ENCODE measurements around the gene SLCO3A1. TPM values are rescaled to one million over a fixed set of nuclear protein-coding genes. Genes with fewer than 3 reads are reported as not detected.
A peak's percentile ranks its signal among the peaks of the same experiment; 100 is the strongest.

The SLCO3A1 gene
- total RNA-seq, 1 donor, result 17.7 TPM

DNA sequence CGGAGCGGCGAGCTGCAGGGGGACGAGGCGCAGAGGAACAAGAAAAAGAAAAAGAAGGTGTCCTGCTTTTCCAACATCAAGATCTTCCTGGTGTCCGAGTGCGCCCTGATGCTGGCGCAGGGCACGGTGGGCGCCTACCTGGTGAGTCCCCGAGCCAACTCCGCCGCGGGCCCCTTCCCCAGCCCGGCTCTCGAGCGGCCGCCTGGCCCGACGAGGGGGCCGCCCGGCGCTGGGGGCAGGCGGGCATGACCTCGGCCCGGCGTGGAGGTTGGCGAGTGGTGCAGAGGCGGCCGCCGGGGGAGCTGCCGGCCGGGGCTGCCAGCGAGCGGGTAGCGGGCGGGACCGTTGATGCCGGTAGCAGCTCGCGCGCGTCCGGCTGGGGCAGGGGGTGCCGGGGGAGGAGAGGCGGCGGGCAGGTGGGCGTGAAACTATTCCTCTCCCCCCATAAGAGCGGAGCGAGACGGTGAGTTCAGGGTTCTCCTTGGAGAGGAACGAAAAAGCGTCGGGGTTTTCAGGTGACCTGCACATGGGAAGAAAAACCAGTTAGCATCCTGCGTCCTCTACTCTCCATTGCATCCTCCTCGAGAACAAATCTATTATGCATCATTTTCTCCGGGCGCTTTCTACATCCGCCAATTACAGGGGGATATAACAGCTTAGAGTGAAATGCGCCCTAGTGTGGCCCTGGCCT, 585 bp downstream of the SLCO3A1 start:
- H3K4me1 ChIP-seq (ENCODE audit: insufficient read depth, low read length), result peaks cover 82% of the 10 kb centered on the region
- H3K4me3 ChIP-seq (ENCODE audit: low read length), result peak overlapping the region; percentile 64
- H3K27me3 ChIP-seq (ENCODE audit: insufficient read depth, low read length), result no peaks in the 10 kb centered on the region
- no peaks in the 10 kb centered on the region for H3K9me3 ChIP-seq (ENCODE audit: low read depth, low read length)

- no peaks in the 10 kb centered on the region for H3K27me3 ChIP-seq (ENCODE audit: insufficient read depth, low read length)
- peaks cover 83% of the 10 kb centered on the region for H3K4me1 ChIP-seq (ENCODE audit: insufficient read depth, low read length)
- no peaks in the 10 kb centered on the region for H3K9me3 ChIP-seq (ENCODE audit: low read depth, low read length)
- peak overlapping the region; percentile 64 for H3K4me3 ChIP-seq (ENCODE audit: low read length)
These were observed 1.1 kb downstream of the SLCO3A1 start for GRCh38 chr15:91854639-91854990.

- no peaks in the 10 kb centered on the region for H3K27me3 ChIP-seq (ENCODE audit: insufficient read depth, low read length)
- H3K9me3 ChIP-seq (ENCODE audit: low read depth, low read length), result no peaks in the 10 kb centered on the region
- H3K4me3 ChIP-seq (ENCODE audit: low read length), result peak overlapping the region; percentile 64
- H3K4me1 ChIP-seq (ENCODE audit: insufficient read depth, low read length), result peaks cover 84% of the 10 kb centered on the region
These were observed 1.7 kb downstream of the SLCO3A1 start for GRCh38 chr15:91855241-91855640.

- Histone ChIP-seq H3K27me3 (ENCODE audit: insufficient read depth, low read length) (no peaks in the 10 kb centered on the region), H3K4me3 (ENCODE audit: low read length) (peak overlapping the region; percentile 64), H3K4me1 (ENCODE audit: insufficient read depth, low read length) (peaks cover 84% of the 10 kb centered on the region), H3K9me3 (ENCODE audit: low read depth, low read length) (no peaks in the 10 kb centered on the region)
These were observed 2.4 kb downstream of the SLCO3A1 start for GRCh38 chr15:91855684-91856489.

- Histone ChIP-seq H3K27me3 (ENCODE audit: insufficient read depth, low read length) (no peaks in the 10 kb centered on the region), H3K9me3 (ENCODE audit: low read depth, low read length) (no peaks in the 10 kb centered on the region), H3K4me3 (ENCODE audit: low read length) (no peak overlapping the region), H3K4me1 (ENCODE audit: insufficient read depth, low read length) (peaks cover 84% of the 10 kb centered on the region)
These were observed 3.7 kb downstream of the SLCO3A1 start for GRCh38 chr15:91857224-91857585.

DNA sequence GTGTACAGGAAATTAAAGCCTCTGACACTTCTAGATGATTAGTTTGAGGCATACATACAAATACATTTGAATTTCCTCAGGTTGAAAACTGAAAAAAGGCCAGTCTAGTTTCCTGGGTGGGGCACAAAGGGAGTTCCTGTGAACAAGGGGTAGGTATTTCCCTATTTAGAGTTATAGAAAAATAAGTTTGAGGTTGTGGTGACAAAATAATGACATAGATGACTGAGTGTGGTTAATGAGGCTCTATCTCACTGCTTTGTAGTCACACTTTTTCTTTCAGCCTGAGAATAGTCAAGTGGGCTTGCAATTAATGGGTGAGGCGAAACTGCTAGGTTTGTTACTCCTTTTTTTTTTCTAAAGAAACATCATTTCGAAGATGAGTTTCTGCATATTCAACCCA, 4.3 kb downstream of the SLCO3A1 start:
- Histone ChIP-seq H3K4me3 (ENCODE audit: low read length) (no peak overlapping the region), H3K4me1 (ENCODE audit: insufficient read depth, low read length) (peaks cover 84% of the 10 kb centered on the region), H3K27me3 (ENCODE audit: insufficient read depth, low read length) (no peaks in the 10 kb centered on the region), H3K9me3 (ENCODE audit: low read depth, low read length) (no peaks in the 10 kb centered on the region)

DNA sequence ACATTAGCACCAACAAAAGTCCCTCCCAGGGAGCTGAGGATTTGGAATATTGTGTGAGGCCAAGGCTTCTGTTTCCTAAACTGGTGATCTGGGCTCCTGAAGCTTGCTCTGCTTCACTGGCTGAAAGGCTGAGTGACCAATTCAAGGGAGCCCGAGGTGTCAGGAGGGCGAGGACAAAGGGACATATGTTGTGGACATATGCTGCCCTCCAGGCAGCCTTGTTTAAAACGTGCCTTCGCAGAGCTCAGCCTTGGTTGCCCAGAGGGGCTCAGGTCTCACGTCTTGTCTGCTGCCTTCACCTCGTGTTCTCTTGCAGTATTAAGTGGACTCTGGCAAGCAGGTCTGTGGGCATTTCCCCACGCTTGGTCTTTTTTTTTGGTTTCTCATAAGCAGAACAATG, 7.0 kb downstream of the SLCO3A1 start:
- Histone ChIP-seq H3K9me3 (ENCODE audit: low read depth, low read length) (no peaks in the 10 kb centered on the region), H3K27me3 (ENCODE audit: insufficient read depth, low read length) (no peaks in the 10 kb centered on the region), H3K4me1 (ENCODE audit: insufficient read depth, low read length) (peaks cover 93% of the 10 kb centered on the region), H3K4me3 (ENCODE audit: low read length) (no peak overlapping the region)

GRCh38 chr15:91861223-91861622, 7.7 kb downstream of the SLCO3A1 start:
- no peak overlapping the region for H3K4me3 ChIP-seq (ENCODE audit: low read length)
- peaks cover 91% of the 10 kb centered on the region for H3K4me1 ChIP-seq (ENCODE audit: insufficient read depth, low read length)

GRCh38 chr15:91862891-91863504, 9.5 kb downstream of the SLCO3A1 start:
- Histone ChIP-seq H3K9me3 (ENCODE audit: low read depth, low read length) (no peaks in the 10 kb centered on the region), H3K4me3 (ENCODE audit: low read length) (no peak overlapping the region), H3K4me1 (ENCODE audit: insufficient read depth, low read length) (peaks cover 91% of the 10 kb centered on the region), H3K27me3 (ENCODE audit: insufficient read depth, low read length) (no peaks in the 10 kb centered on the region)

More at GRCh38 chr15:91861223-91861622, 7.7 kb downstream of the SLCO3A1 start:
- Histone ChIP-seq H3K9me3 (ENCODE audit: low read depth, low read length) (no peaks in the 10 kb centered on the region), H3K27me3 (ENCODE audit: insufficient read depth, low read length) (no peaks in the 10 kb centered on the region)

DNA sequence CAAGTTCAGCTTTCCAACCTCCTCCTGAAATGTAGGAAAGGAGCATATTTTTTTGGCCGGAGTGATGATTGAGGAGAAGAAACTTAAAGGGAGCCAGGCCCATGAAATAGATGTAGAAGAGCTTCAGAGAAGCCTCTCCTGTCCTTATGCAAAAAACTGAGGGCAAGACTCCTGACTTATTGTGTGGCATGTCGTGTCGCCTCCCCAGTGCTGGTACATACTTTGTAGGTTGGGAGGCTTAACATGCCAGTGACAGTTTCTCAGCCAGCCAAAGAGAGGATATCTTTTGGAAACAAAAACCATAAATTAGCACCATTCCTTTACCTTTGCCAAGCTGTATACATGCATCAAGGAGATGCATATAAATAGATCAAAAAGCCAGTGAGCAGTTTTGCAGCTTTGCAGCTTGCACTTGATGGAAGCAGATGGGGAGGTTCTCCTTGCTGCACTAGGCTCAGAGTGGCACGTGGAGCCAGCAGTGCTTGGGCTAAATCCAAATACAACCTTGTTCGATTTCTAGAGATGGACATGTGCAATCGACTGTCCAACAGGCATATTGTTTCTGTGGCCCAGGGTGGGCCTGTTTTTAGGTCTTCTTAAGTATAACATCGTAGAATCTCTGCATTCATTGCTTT, 10.2 kb downstream of the SLCO3A1 start:
- Histone ChIP-seq H3K9me3 (ENCODE audit: low read depth, low read length) (no peaks in the 10 kb centered on the region), H3K27me3 (ENCODE audit: insufficient read depth, low read length) (no peaks in the 10 kb centered on the region), H3K4me3 (ENCODE audit: low read length) (no peak overlapping the region), H3K4me1 (ENCODE audit: insufficient read depth, low read length) (peaks cover 84% of the 10 kb centered on the region)

DNA sequence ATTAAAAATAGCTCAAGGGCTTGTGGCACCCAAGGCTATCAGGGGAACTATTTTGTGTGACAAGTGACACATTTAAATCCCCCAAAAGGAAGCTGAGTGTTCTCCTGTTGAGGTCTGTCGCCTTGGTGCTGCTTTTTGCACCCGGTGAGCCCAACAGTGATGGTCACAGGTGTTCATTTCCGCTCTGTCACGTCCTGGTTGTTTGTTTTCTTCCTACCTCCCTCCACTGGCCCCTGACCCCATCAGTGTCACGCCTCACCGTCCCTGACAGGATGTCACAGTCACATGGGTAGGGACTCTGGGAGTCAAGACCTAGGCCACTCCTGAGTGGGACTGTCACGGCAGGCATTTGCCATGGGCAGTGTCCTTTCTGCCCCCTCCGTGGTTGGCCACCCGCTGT, 11.2 kb downstream of the SLCO3A1 start:
- Histone ChIP-seq H3K4me3 (ENCODE audit: low read length) (no peak overlapping the region), H3K4me1 (ENCODE audit: insufficient read depth, low read length) (peaks cover 80% of the 10 kb centered on the region), H3K9me3 (ENCODE audit: low read depth, low read length) (no peaks in the 10 kb centered on the region), H3K27me3 (ENCODE audit: insufficient read depth, low read length) (no peaks in the 10 kb centered on the region)

DNA sequence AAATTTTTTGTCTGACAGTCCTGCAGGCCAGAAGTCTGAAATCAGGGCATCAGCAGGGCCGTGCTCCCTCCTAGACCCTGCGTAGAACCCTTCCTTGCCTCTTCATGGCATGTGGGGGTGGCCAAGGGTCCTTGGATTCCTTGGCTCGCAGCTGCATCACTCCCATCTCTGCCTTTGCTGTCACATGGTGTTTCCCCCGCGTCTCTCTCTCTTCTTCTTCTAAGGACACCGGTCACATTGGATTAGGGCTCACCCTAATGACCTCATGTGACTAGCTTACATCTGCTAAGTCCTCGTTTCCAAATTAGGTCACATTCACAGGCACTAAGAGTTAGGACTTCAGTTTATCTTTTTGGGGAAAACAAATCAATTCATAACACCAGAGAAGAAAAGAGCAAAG, 12.0 kb downstream of the SLCO3A1 start:
- H3K9me3 ChIP-seq (ENCODE audit: low read depth, low read length), result no peaks in the 10 kb centered on the region
- H3K27me3 ChIP-seq (ENCODE audit: insufficient read depth, low read length), result no peaks in the 10 kb centered on the region
- no peak overlapping the region for H3K4me3 ChIP-seq (ENCODE audit: low read length)
- peaks cover 75% of the 10 kb centered on the region for H3K4me1 ChIP-seq (ENCODE audit: insufficient read depth, low read length)

- Histone ChIP-seq H3K4me1 (ENCODE audit: insufficient read depth, low read length) (peaks cover 72% of the 10 kb centered on the region), H3K4me3 (ENCODE audit: low read length) (no peak overlapping the region), H3K9me3 (ENCODE audit: low read depth, low read length) (no peaks in the 10 kb centered on the region), H3K27me3 (ENCODE audit: insufficient read depth, low read length) (no peaks in the 10 kb centered on the region)
These were observed 12.4 kb downstream of the SLCO3A1 start for GRCh38 chr15:91865950-91866349.

GRCh38 chr15:91866371-91866905, 12.9 kb downstream of the SLCO3A1 start:
- H3K27me3 ChIP-seq (ENCODE audit: insufficient read depth, low read length), result no peaks in the 10 kb centered on the region
- H3K4me1 ChIP-seq (ENCODE audit: insufficient read depth, low read length), result peaks cover 72% of the 10 kb centered on the region
- no peaks in the 10 kb centered on the region for H3K9me3 ChIP-seq (ENCODE audit: low read depth, low read length)
- H3K4me3 ChIP-seq (ENCODE audit: low read length), result no peak overlapping the region

DNA sequence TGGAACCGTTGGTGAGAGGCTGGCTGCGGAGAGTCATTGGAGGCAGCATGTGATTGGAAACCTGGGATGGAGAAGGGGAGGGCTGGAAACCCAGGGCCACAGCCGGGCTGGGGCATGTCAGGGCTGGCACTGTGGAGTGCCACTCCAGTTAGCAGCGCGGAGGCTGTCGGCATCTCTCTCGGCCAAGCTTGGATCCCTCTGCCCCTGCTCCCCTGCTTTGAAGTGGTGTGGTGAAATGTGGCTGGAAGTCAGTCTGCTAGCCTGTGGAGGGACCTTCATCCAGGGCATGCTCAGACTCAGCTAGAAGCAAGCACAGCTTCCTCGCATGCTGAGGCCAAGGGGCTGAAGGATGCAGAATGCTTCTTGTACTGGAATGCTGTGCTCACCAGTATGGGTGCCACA, 13.5 kb downstream of the SLCO3A1 start:
- Histone ChIP-seq H3K9me3 (ENCODE audit: low read depth, low read length) (no peaks in the 10 kb centered on the region), H3K4me3 (ENCODE audit: low read length) (no peak overlapping the region), H3K4me1 (ENCODE audit: insufficient read depth, low read length) (peaks cover 71% of the 10 kb centered on the region), H3K27me3 (ENCODE audit: insufficient read depth, low read length) (no peaks in the 10 kb centered on the region)

Data from mononuclear cell (primary cell).